ENCODE measurements around the gene C9orf78.
A peak's percentile ranks its signal among the peaks of the same experiment; 100 is the strongest.

Gene C9orf78

GRCh38 chr9:129835860-129836223, 767 bp upstream of the C9orf78 start:
- no peaks in the 10 kb centered on the region for H3K27me3 ChIP-seq (replicated peaks; ENCODE audit: insufficient read depth, low read length)
- peak overlapping the region; percentile 32; the same call in 1 of the 2 replicates for H3K27ac ChIP-seq (ENCODE audit: low read length)
- peaks cover 14% of the 10 kb centered on the region; the same call in 1 of the 2 replicates for H3K4me1 ChIP-seq (ENCODE audit: low read length)
- no peaks in the 10 kb centered on the region for H3K9me3 ChIP-seq (replicated peaks; ENCODE audit: insufficient read depth, low read length)
- H2AFZ ChIP-seq (ENCODE audit: low read length), result peak overlapping the region; percentile 81
- H3K79me2 ChIP-seq (ENCODE audit: low read length), result peaks cover 27% of the 10 kb centered on the region
- H3K9ac ChIP-seq (ENCODE audit: low read length), result peak overlapping the region; percentile 87
- peak; percentile 51 for DNase-seq
- no peaks in the 10 kb centered on the region for H3K9me2 ChIP-seq (replicated peaks; ENCODE audit: insufficient read depth, low read length)
- peaks cover 2% of the 10 kb centered on the region; the same call in 1 of the 2 replicates for H3K36me3 ChIP-seq (replicated peaks; ENCODE audit: insufficient read depth, low read length)
- TF ChIP-seq EZH2 (optimal IDR thresholded peaks at IDR 0.05; ENCODE audit: low read depth, low read length) (no peak), CTCF (IDR thresholded peaks at IDR 0.05; ENCODE audit: low read length) (no peak), EZH2phosphoT487 (IDR thresholded peaks at IDR 0.05; ENCODE audit: low read length) (no peak)
- no peaks in the 10 kb centered on the region for H4K20me1 ChIP-seq (ENCODE audit: insufficient read depth, low read length)
- peak overlapping the region; percentile 75 for H3K4me2 ChIP-seq (ENCODE audit: low read depth, low read length)
- no peaks in the 10 kb centered on the region for H3F3A ChIP-seq (ENCODE audit: insufficient read depth, low read length)
- peak overlapping the region; percentile 92 for H3K4me3 ChIP-seq (ENCODE audit: low read length)

- H3K79me2 ChIP-seq (ENCODE audit: low read length), result peaks cover 27% of the 10 kb centered on the region
- H3F3A ChIP-seq (ENCODE audit: insufficient read depth, low read length), result no peaks in the 10 kb centered on the region
- no peaks in the 10 kb centered on the region for H3K9me3 ChIP-seq (replicated peaks; ENCODE audit: insufficient read depth, low read length)
- H3K9ac ChIP-seq (ENCODE audit: low read length), result peak overlapping the region; percentile 80
- H2AFZ ChIP-seq (ENCODE audit: low read length), result peak overlapping the region; percentile 89
- peak overlapping the region; percentile 95 for H3K4me3 ChIP-seq (ENCODE audit: low read length)
- peaks cover 4% of the 10 kb centered on the region; the same call in 1 of the 2 replicates for H3K36me3 ChIP-seq (replicated peaks; ENCODE audit: insufficient read depth, low read length)
- peak overlapping the region; percentile 41; the same call in 1 of the 2 replicates for H3K27ac ChIP-seq (ENCODE audit: low read length)
- no peaks in the 10 kb centered on the region for H4K20me1 ChIP-seq (ENCODE audit: insufficient read depth, low read length)
- no peaks in the 10 kb centered on the region for H3K27me3 ChIP-seq (replicated peaks; ENCODE audit: insufficient read depth, low read length)
- H3K9me2 ChIP-seq (replicated peaks; ENCODE audit: insufficient read depth, low read length), result no peaks in the 10 kb centered on the region
- peaks cover 14% of the 10 kb centered on the region; the same call in 1 of the 2 replicates for H3K4me1 ChIP-seq (ENCODE audit: low read length)
- H3K4me2 ChIP-seq (ENCODE audit: low read depth, low read length), result peak overlapping the region; percentile 84
- DNase-seq, result no peak
- TF ChIP-seq CTCF (IDR thresholded peaks at IDR 0.05; ENCODE audit: low read length) (no peak), EZH2 (optimal IDR thresholded peaks at IDR 0.05; ENCODE audit: low read depth, low read length) (no peak), EZH2phosphoT487 (IDR thresholded peaks at IDR 0.05; ENCODE audit: low read length) (no peak)
Measured at GRCh38 chr9:129834489-129835127, 467 bp downstream of the C9orf78 start.

- peaks cover 4% of the 10 kb centered on the region; the same call in 1 of the 2 replicates for H3K36me3 ChIP-seq (replicated peaks; ENCODE audit: insufficient read depth, low read length)
- H3K79me2 ChIP-seq (ENCODE audit: low read length), result peaks cover 27% of the 10 kb centered on the region
- H3K27me3 ChIP-seq (replicated peaks; ENCODE audit: insufficient read depth, low read length), result no peaks in the 10 kb centered on the region
- DNase-seq, result no peak
- H3K27ac ChIP-seq (ENCODE audit: low read length), result no peak overlapping the region
- H2AFZ ChIP-seq (ENCODE audit: low read length), result no peak overlapping the region
- H3F3A ChIP-seq (ENCODE audit: insufficient read depth, low read length), result no peaks in the 10 kb centered on the region
- H4K20me1 ChIP-seq (ENCODE audit: insufficient read depth, low read length), result no peaks in the 10 kb centered on the region
- H3K4me1 ChIP-seq (ENCODE audit: low read length), result peaks cover 14% of the 10 kb centered on the region; the same call in 1 of the 2 replicates
- H3K9ac ChIP-seq (ENCODE audit: low read length), result no peak overlapping the region
- H3K9me2 ChIP-seq (replicated peaks; ENCODE audit: insufficient read depth, low read length), result no peaks in the 10 kb centered on the region
- H3K4me3 ChIP-seq (ENCODE audit: low read length), result no peak overlapping the region
- H3K9me3 ChIP-seq (replicated peaks; ENCODE audit: insufficient read depth, low read length), result no peaks in the 10 kb centered on the region
- TF ChIP-seq EZH2phosphoT487 (IDR thresholded peaks at IDR 0.05; ENCODE audit: low read length) (no peak), CTCF (IDR thresholded peaks at IDR 0.05; ENCODE audit: low read length) (no peak), EZH2 (optimal IDR thresholded peaks at IDR 0.05; ENCODE audit: low read depth, low read length) (no peak)
- H3K4me2 ChIP-seq (ENCODE audit: low read depth, low read length), result no peak overlapping the region
Measured at GRCh38 chr9:129832982-129833381, 2.1 kb downstream of the C9orf78 start.

All from MM.1S (cell line).